AG09309 (cell line): ENCODE results near the gene TRPC1.

Experiments used
- DNase-seq: peaks from one replicate; pipeline ENCODE4 v3.0.0-alpha.2; 2010; ENCODE audit warnings: low read depth
- H3K4me3 ChIP-seq: 2 replicates; pipeline ENCODE4 v1.5.1; 2011; ENCODE audit warnings: mild to moderate bottlenecking, low read depth, low read length, moderate library complexity; ENCODE audit not compliant: control insufficient read depth
- TF ChIP-seq, protein P1 (sequence below): IDR thresholded peaks from 2 replicates; pipeline ENCODE4 v1.5.1; 2011; ENCODE audit warnings: mild to moderate bottlenecking, low read depth, low read length, inconsistent platforms; ENCODE audit not compliant: insufficient read depth, control insufficient read depth; ENCODE audit errors: missing control alignments

TRPC1 gene

DNA sequence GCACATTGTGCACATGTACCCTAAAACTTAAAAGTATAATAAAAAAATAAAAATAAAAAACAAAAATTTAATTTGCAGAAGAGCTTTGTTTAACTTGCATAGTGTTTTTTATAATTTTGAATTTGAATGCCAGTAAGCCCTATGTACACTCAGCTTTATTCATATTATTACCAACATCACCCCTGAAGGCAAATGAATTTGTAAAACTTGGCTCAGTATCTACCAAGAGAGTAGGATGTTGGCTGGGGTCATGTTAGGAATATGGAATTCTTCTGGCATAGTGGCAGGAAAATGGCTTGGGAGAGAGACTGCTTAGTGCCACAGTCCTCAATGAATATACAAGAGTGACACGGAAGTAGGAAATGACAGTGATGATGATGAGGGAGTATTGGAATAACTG is 30.7 kb downstream of the TRPC1 start:
- TF ChIP-seq, protein P1, sequence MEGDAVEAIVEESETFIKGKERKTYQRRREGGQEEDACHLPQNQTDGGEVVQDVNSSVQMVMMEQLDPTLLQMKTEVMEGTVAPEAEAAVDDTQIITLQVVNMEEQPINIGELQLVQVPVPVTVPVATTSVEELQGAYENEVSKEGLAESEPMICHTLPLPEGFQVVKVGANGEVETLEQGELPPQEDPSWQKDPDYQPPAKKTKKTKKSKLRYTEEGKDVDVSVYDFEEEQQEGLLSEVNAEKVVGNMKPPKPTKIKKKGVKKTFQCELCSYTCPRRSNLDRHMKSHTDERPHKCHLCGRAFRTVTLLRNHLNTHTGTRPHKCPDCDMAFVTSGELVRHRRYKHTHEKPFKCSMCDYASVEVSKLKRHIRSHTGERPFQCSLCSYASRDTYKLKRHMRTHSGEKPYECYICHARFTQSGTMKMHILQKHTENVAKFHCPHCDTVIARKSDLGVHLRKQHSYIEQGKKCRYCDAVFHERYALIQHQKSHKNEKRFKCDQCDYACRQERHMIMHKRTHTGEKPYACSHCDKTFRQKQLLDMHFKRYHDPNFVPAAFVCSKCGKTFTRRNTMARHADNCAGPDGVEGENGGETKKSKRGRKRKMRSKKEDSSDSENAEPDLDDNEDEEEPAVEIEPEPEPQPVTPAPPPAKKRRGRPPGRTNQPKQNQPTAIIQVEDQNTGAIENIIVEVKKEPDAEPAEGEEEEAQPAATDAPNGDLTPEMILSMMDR: no peak
- no peak for DNase-seq

DNA sequence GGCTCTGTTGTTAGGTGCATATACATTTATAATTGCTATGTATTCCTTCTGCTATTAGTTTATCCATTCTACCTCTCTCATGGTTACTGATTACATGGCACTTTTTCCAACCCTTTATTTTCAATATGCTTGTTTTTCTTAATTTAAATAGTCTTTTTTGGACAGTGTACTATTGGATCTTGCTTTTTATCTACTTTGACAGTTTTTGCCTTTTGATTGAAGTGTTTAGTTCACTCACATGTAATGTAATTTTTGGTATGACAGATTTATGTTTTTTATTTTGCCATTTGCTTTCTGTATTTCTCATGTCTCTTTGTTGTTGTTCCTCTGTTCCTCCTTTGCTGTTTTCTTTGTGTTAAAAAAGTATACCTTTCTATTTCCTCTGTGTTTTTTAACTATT is 44.5 kb downstream of the TRPC1 start:
- H3K4me3 ChIP-seq: no peak overlapping the region
- no peak for DNase-seq
- TF ChIP-seq, protein P1: no peak

More for the DNA sequence above, 30.7 kb downstream of the TRPC1 start:
- no peak overlapping the region for H3K4me3 ChIP-seq

DNA sequence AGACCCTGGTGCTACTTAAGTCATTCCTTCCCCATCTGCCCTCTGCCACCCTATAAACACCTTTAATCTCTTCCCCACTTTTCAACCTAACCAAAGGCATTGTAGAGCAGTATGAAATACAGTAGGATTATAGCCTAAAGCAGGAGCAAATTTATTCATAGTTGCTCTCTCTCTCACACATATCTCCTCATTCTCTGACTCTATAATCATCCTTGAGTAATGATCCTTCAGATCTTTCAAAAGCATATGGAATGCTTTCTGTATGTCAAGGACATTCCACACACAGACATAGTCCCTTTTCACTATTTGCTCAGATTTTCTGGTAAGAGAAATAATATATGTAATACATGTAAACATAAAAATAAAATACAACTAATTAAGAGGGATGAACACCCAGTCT is 54.1 kb downstream of the TRPC1 start:
- TF ChIP-seq, protein P1: no peak
- H3K4me3 ChIP-seq: no peak overlapping the region
- DNase-seq: no peak

DNA sequence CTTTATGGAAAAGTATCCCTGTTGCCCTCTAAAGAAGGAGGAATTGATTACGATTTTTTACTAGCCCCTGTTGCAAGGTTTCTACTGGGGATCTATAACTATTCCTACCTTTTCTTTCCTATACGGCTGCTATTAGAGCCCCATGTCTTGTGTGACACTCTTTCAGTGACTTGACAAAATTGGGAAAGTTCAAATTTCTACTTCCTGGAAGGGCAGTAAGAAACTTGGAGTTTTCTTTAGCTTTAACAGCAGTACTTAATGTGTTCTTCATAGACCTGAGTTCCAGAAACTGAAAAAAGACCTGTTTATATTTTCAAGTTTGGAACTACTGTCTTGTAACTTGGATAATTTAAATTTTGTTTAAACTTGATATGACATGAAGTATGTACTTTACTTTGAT is 54.7 kb downstream of the TRPC1 start:
- H3K4me3 ChIP-seq: no peak overlapping the region
- no peak for DNase-seq
- TF ChIP-seq, protein P1: no peak

DNA sequence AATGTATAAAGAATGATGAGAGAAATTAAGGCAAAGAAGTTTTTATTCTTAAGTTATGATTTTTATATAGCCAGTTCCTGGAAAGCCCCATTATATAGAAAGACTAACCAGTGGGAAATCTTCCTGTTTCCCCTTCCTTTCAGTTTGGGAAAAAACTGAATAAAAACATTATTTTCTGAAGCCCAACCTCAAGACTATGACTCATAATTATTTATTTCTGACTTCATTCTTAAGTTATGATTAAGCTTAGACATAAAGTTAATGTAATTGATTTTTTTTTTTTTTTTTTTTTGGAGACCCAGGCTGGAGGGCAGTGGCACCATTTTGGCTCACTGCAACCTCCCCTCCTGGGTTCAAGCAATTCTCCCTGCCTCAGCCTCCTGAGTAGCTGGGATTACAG is 55.8 kb downstream of the TRPC1 start:
- no peak for DNase-seq
- H3K4me3 ChIP-seq: no peak overlapping the region
- TF ChIP-seq, protein P1: no peak

DNA sequence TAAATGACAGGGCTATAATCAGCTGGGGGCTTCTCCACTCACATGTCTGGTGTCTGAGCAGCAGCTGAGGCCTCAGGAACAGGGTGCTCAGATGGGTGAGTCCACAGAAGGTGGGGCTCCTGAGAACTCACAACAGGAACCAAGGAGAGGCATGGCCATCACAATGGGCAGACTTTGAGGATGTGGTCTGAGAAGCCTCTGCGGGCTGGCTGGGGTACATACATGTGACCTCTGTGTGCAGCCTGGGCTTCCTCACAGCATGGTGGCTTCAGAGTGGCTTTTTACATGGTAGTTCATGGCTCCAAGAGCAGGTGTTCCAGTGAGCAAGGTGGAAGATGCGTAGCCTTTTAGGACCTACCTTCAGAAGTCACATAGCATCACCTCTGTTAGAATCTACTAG is 58.8 kb downstream of the TRPC1 start:
- no peak overlapping the region for H3K4me3 ChIP-seq
- TF ChIP-seq, protein P1: no peak
- DNase-seq: no peak

DNA sequence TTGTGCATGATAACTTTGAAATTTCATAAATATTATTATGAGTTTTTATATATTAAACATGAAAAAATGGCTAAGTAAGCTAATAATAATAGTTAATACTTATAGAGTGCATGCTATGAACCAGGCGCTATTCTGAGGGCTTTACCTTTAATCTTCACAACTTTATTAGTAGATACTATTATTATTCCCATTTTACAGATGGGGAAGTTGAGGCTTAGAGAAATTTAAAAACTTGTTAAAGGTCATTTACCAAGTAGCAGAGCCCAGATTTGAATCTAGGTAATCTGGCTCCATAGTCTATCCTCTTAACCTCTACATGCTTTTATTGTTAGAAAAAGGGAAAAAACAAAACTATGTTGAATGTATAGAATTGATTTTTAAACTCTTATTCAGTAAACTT is 60.4 kb downstream of the TRPC1 start:
- no peak overlapping the region for H3K4me3 ChIP-seq
- no peak for DNase-seq
- TF ChIP-seq, protein P1: no peak
